Astrocyte of the cerebellum (primary cell): Measurements from ENCODE around the gene ZNF76.
"Not testable (repeated sequence)": the region's sequence is repeated elsewhere in the genome, so short reads cannot be mapped to it uniquely, and the experiment has no call there.

Experiments
- DNase-seq: peaks from one replicate; pipeline ENCODE4 v3.0.0-alpha.2; 2011; ENCODE audit warnings: low read depth
- H3K4me3 ChIP-seq: 2 replicates; pipeline ENCODE4 v1.5.1; 2011; ENCODE audit warnings: mild to moderate bottlenecking, low read depth, low read length, moderate library complexity
- in situ Hi-C: cut with HindIII; loops from 2 replicates; pipeline ENCODE4 v1.10.0; 2017; ENCODE audit warnings: low sequenced_read_pairs
- TF ChIP-seq, protein P1 (sequence below): IDR thresholded peaks from 2 replicates; pipeline ENCODE4 v1.5.1; 2012; ENCODE audit warnings: low read length, low read depth, moderate library complexity, mild to moderate bottlenecking; ENCODE audit errors: missing control alignments

ZNF76 gene

DNA sequence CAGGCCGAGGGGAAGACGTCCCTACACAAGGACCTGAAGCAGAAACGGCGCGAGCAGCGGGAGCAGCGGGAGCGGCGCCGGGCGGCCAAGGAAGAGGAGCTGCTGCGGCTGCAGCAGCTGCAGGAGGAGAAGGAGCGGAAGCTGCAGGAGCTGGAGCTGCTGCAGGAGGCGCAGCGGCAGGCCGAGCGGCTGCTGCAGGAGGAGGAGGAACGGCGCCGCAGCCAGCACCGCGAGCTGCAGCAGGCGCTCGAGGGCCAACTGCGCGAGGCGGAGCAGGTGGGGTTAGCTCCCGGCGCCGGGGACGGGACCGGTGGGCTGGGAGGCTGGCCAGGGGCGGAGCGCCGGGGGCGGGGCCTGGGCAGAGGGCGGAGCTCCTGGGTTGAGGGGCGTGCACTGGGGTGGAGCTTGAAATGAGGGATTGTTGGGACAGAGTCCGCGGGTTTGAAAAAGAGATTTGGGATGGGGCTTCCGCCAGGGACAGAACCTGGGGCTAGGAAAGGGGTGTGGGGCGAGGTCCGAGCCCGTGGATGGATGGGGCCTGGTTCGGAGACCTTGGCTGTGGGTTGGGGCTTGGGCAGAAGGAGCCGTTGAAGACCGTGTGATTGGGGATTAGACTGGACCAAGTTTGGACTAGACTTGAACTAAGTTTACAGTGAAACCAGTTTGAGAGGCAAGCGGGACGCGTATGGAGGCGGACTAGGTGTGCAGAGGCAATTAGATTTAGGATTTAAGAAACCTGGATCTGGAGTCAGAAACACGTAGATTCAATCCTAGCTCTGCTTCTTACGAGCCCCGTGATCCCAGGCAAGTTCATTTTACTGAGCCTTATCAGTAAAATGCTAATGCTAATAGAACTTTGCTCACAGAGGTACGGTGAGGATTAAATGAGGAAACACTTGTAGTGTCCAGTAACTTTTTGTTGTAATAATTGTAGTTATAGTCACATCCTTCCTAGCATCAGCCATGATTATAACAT is 58.9 kb downstream of the ZNF76 start:
- DNase-seq: peak; percentile 27
- in situ Hi-C loops: no loop called here
- H3K4me3 ChIP-seq: peak overlapping the region; percentile 45
- TF ChIP-seq, protein P1, sequence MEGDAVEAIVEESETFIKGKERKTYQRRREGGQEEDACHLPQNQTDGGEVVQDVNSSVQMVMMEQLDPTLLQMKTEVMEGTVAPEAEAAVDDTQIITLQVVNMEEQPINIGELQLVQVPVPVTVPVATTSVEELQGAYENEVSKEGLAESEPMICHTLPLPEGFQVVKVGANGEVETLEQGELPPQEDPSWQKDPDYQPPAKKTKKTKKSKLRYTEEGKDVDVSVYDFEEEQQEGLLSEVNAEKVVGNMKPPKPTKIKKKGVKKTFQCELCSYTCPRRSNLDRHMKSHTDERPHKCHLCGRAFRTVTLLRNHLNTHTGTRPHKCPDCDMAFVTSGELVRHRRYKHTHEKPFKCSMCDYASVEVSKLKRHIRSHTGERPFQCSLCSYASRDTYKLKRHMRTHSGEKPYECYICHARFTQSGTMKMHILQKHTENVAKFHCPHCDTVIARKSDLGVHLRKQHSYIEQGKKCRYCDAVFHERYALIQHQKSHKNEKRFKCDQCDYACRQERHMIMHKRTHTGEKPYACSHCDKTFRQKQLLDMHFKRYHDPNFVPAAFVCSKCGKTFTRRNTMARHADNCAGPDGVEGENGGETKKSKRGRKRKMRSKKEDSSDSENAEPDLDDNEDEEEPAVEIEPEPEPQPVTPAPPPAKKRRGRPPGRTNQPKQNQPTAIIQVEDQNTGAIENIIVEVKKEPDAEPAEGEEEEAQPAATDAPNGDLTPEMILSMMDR: peak; percentile 10

DNA sequence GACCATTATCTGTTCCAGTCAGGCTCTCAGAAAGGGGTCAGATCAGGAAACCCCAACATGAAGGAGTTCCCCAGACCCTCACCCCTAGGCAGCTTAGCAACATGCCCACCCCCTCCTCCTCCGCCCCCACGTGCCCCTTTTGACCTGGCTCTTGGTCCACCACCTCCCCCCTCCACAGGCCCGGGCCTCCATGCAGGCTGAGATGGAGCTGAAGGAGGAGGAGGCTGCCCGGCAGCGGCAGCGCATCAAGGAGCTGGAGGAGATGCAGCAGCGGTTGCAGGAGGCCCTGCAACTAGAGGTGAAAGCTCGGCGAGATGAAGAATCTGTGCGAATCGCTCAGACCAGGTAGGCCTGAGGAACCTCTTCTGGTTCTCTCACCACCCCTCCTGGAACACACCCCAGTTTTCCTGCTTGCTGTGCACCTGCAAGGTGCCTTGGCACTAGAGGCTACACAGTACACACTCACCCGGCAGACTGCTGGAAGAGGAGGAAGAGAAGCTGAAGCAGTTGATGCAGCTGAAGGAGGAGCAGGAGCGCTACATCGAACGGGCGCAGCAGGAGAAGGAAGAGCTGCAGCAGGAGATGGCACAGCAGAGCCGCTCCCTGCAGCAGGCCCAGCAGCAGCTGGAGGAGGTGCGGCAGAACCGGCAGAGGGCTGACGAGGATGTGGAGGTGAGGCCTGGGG is 60.0 kb downstream of the ZNF76 start:
- no peak for DNase-seq
- in situ Hi-C loops: no loop called here
- TF ChIP-seq, protein P1: no peak
- H3K4me3 ChIP-seq: no peak overlapping the region

DNA sequence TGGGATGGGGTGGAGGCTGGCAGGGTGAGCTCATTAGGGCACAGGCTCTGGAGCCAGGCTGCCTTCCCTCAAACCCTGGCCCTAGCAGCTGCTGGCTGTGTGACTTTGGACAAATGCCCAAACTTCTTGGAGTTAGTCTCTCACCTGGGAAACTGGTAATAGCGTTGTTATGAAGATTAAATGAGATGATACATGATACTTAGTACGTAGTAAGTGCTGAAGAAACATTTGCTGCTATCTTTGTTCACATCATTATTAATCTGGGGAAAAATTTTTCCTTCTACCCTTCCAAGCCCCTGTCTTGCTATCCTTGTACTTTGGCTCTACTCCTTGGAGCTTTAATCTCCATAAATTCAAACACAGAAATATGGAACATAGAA is 60.5 kb downstream of the ZNF76 start:
- in situ Hi-C loops: no loop called here
- no peak for DNase-seq
- TF ChIP-seq, protein P1: no peak
- no peak overlapping the region for H3K4me3 ChIP-seq

DNA sequence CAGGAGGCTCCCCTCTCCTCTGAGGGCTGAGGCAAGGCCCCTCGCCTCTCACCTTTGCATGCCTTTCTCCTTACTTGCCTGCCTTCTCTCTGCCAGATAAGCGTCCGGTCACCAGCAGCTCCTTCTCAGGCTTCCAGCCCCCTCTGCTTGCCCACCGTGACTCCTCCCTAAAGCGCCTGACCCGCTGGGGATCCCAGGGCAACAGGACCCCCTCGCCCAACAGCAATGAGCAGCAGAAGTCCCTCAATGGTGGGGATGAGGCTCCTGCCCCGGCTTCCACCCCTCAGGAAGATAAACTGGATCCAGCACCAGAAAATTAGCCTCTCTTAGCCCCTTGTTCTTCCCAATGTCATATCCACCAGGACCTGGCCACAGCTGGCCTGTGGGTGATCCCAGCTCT is 61.6 kb downstream of the ZNF76 start:
- H3K4me3 ChIP-seq: no peak overlapping the region
- no peak for DNase-seq
- TF ChIP-seq, protein P1: no peak
- in situ Hi-C loops: no loop called here

DNA sequence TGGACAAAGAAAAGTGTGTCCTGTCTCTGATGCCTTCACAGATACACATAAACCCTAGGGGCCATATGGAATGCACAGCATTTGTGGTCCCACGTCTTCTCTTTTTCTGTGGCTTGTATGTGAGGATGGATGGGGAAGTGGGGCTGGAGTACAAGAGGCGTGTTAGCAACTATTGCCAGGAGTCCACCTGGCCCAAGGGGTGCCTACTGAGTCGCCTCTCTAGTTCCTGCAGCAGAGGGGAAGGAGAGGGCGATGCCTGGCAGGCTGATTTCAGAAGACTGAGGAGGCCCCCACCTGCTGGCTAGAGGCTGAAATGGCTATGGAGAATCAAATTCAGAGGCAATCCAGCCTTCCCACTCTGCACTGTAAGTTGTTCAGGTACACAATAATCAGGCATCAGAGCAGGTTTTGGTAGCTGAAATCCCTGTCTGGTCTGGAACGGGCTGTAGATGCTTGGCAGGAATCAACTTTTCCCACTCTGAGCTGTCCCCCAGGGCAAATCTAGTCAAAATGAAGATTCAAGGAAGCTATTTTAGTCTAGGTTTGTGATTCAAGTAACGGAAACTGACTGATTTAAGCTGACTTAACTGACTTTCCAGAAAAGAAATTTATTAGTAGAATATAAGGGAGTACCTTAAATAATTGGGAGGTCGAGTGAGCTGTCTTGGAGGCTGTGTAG is 68.0 kb downstream of the ZNF76 start:
- DNase-seq: no peak
- in situ Hi-C loops: no loop called here
- no peak overlapping the region for H3K4me3 ChIP-seq
- TF ChIP-seq, protein P1: peak; percentile 77

DNA sequence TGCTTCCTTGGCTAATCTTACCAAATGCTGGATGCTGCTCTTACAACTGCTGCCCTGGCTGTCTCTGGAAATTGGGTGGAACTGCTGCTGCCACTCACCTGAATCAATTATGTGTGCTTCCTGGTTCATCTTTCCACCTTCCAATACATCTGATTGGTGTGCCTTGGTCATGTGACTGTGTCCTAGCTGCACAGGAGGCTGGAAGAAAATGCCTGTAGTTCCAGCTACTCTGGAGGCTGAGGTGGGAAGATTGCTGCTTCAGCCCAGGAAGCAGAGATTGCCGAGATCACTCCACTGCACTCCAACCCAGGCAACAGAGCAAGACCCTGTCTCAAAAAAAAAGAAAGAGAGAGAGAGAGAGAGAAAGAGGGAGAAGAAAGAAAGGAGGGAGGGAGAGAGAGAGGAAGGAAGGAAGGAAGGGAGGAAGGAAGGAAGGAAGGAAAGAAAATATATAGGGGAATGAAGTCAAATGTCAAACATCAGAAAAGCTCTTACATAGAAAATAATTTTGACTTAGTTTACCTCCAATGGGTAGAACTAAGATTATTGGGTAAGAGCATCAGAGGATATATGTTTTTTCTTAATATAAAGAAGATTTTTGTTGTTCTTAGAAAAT is 68.7 kb downstream of the ZNF76 start:
- H3K4me3 ChIP-seq: no peak overlapping the region
- TF ChIP-seq, protein P1: no peak
- in situ Hi-C loops: no loop called here
- DNase-seq: no peak

DNA sequence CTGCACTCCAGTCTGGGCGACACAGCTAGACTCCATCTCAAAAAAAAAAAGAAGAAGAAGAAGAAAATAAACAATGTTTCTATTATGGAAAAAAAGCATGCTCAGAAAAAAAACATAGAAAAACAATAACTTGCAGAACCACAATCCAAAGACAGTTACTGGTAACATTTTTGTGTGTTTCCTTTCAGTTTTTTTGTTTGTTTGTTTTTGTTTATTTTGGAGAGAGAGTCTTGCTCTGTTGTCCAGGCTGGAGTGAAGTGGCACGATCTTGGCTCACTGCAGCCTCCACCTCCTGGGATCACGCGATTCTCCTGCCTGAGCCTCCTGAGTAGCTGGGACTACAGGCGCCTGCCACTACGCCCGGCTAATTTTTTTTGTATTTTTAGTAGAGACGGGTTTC is 69.4 kb downstream of the ZNF76 start:
- H3K4me3 ChIP-seq, DNase-seq, in situ Hi-C loops: not testable (repeated sequence)
